H9 (cell line): ENCODE results near the gene SPTLC1. TPM values are rescaled to one million over a fixed set of nuclear protein-coding genes. Genes with fewer than 3 reads are reported as not detected.
"Not testable (repeated sequence)": the region's sequence is repeated elsewhere in the genome, so short reads cannot be mapped to it uniquely, and the experiment has no call there.

ENCODE experiments used
- DNase-seq: peaks from one replicate; pipeline ENCODE4 v3.0.0-alpha.2; 2017
- H2AFZ ChIP-seq: one replicate; pipeline ENCODE4 v1.6.1; 2013; ENCODE audit warnings: mild to moderate bottlenecking, low read length, control low read depth, moderate library complexity
- H2AK5ac ChIP-seq: 2 replicates; pipeline ENCODE4 v1.6.1; 2013; ENCODE audit warnings: low read length, control low read depth, mixed read lengths; ENCODE audit not compliant: insufficient read length
- H2BK120ac ChIP-seq: one replicate; pipeline ENCODE4 v1.6.1; 2013; ENCODE audit warnings: low read depth, mild to moderate bottlenecking, low read length, control low read depth, inconsistent platforms; ENCODE audit not compliant: poor library complexity, severe bottlenecking
- H2BK12ac ChIP-seq: 2 replicates; pipeline ENCODE4 v1.6.1; 2013; ENCODE audit warnings: low read length, control low read depth, mixed read lengths, low read depth; ENCODE audit not compliant: insufficient read length
- H2BK15ac ChIP-seq: 2 replicates; pipeline ENCODE4 v1.6.1; 2013; ENCODE audit warnings: low read depth, low read length, control low read depth
- H2BK20ac ChIP-seq: one replicate; pipeline ENCODE4 v1.6.1; 2013; ENCODE audit warnings: low read depth, mild to moderate bottlenecking, low read length, control low read depth, inconsistent platforms; ENCODE audit not compliant: poor library complexity, severe bottlenecking
- H2BK5ac ChIP-seq: 2 replicates; pipeline ENCODE4 v1.6.1; 2013; ENCODE audit warnings: low read length, control low read depth, mixed read lengths; ENCODE audit not compliant: insufficient read length
- H3K14ac ChIP-seq: 2 replicates; pipeline ENCODE4 v1.6.1; 2013; ENCODE audit warnings: low read length, control low read depth; ENCODE audit not compliant: insufficient read depth
- H3K18ac ChIP-seq: 2 replicates; pipeline ENCODE4 v1.6.1; 2013; ENCODE audit warnings: low read depth, mild to moderate bottlenecking, mixed read lengths, low read length, control low read depth; ENCODE audit not compliant: insufficient read length
- H3K23ac ChIP-seq: 2 replicates; pipeline ENCODE4 v1.6.1; 2013; ENCODE audit warnings: low read length, control low read depth, mixed read lengths, low read depth; ENCODE audit not compliant: insufficient read length
- H3K23me2 ChIP-seq: 2 replicates; pipeline ENCODE4 v1.6.1; 2013; ENCODE audit warnings: low read depth, mild to moderate bottlenecking, mixed read lengths, low read length, control low read depth; ENCODE audit not compliant: insufficient read length, poor library complexity, severe bottlenecking
- H3K27ac ChIP-seq: 2 replicates; pipeline ENCODE4 v1.5.1; 2013; ENCODE audit warnings: low read length, control low read depth, mixed read lengths, low read depth; ENCODE audit not compliant: insufficient read length
- H3K27me3 ChIP-seq: 2 replicates; pipeline ENCODE4 v1.6.1; 2013; ENCODE audit warnings: low read length, control low read depth, inconsistent platforms; ENCODE audit not compliant: insufficient read depth
- H3K4ac ChIP-seq: 2 replicates; pipeline ENCODE4 v1.6.1; 2013; ENCODE audit warnings: low read depth, mild to moderate bottlenecking, control low read depth, inconsistent platforms, low read length, moderate library complexity
- H3K4me1 ChIP-seq: 2 replicates; pipeline ENCODE4 v1.6.1; 2013; ENCODE audit warnings: low read length, control low read depth, inconsistent platforms; ENCODE audit not compliant: insufficient read depth
- H3K4me2 ChIP-seq: 2 replicates; pipeline ENCODE4 v1.6.1; 2013; ENCODE audit warnings: low read length, control low read depth, mixed read lengths; ENCODE audit not compliant: insufficient read length, insufficient read depth
- H3K56ac ChIP-seq: 2 replicates; pipeline ENCODE4 v1.6.1; 2013; ENCODE audit warnings: low read depth, mild to moderate bottlenecking, mixed read lengths, low read length, control low read depth; ENCODE audit not compliant: insufficient read length
- H3K79me1 ChIP-seq: 2 replicates; pipeline ENCODE4 v1.6.1; 2013; ENCODE audit warnings: low read depth, mild to moderate bottlenecking, moderate library complexity, low read length, control low read depth, inconsistent platforms; ENCODE audit not compliant: insufficient read depth, poor library complexity, severe bottlenecking
- H3K79me2 ChIP-seq: 2 replicates; pipeline ENCODE4 v1.6.1; 2013; ENCODE audit warnings: low read length, control low read depth, inconsistent platforms; ENCODE audit not compliant: insufficient read depth
- H3K9ac ChIP-seq: 2 replicates; pipeline ENCODE4 v1.6.1; 2013; ENCODE audit warnings: low read length, control low read depth, mixed read lengths; ENCODE audit not compliant: insufficient read length; ENCODE audit errors: extremely low read depth
- H3K9me3 ChIP-seq: one replicate; pipeline ENCODE4 v1.6.1; 2013; ENCODE audit warnings: low read depth, low read length, inconsistent platforms; ENCODE audit not compliant: control insufficient read depth
- H3T11ph ChIP-seq: one replicate; pipeline ENCODE4 v1.6.1; 2013; ENCODE audit warnings: mild to moderate bottlenecking, low read length, control low read depth, inconsistent platforms
- H4K20me1 ChIP-seq: one replicate; pipeline ENCODE4 v1.6.1; 2013; ENCODE audit not compliant: control insufficient read depth, insufficient read length, insufficient read depth
- H4K5ac ChIP-seq: 2 replicates; pipeline ENCODE4 v1.6.1; 2013; ENCODE audit warnings: low read depth, mild to moderate bottlenecking, mixed read lengths, low read length, control low read depth; ENCODE audit not compliant: insufficient read length
- H4K8ac ChIP-seq: replicated peaks from 2 replicates; pipeline ENCODE4 v1.6.1; 2013; ENCODE audit warnings: low read length, control low read depth, mixed read lengths, low read depth; ENCODE audit not compliant: insufficient read length
- H4K91ac ChIP-seq: 2 replicates; pipeline ENCODE4 v1.6.1; 2013; ENCODE audit warnings: low read depth, mild to moderate bottlenecking, moderate library complexity, mixed read lengths, low read length, control low read depth; ENCODE audit not compliant: insufficient read length
- H3K27ac Mint-ChIP-seq, 3 experiments: 2 replicates in 2 of 3; 3 replicates in 1 of 3; pipeline ENCODE4 v1.8.0; 2020 to 2021; ENCODE audit warnings: mixed read lengths in 3 of 3, mild to moderate bottlenecking in 1 of 3, moderate library complexity in 1 of 3
- H3K27me3 Mint-ChIP-seq: 2 replicates; pipeline ENCODE4 v1.8.0; 2021; ENCODE audit warnings: low read depth, mild to moderate bottlenecking, moderate library complexity, mixed read lengths
- H3K36me3 Mint-ChIP-seq, 3 experiments: 2 replicates in 2 of 3; 3 replicates in 1 of 3; pipeline ENCODE4 v1.8.0; 2020 to 2021; ENCODE audit warnings: low read depth in 3 of 3, mixed read lengths in 3 of 3; ENCODE audit not compliant: insufficient read depth in 1 of 3
- H3K4me1 Mint-ChIP-seq, 2 experiments: 2 replicates each; pipeline ENCODE4 v1.8.0; 2020; ENCODE audit warnings: mixed read lengths in 2 of 2
- H3K4me3 Mint-ChIP-seq, 2 experiments: 2 replicates in 1 of 2; 3 replicates in 1 of 2; pipeline ENCODE4 v1.8.0; 2020 to 2021; ENCODE audit warnings: mild to moderate bottlenecking in 2 of 2, mixed read lengths in 2 of 2, moderate library complexity in 1 of 2
- H3K9me3 Mint-ChIP-seq, 2 experiments: 2 replicates in 1 of 2; 3 replicates in 1 of 2; pipeline ENCODE4 v1.8.0; 2020; ENCODE audit warnings: mild to moderate bottlenecking in 2 of 2, mixed read lengths in 2 of 2, moderate library complexity in 1 of 2
- WGBS: extraction: QIAGEN DNeasy Blood & Tissue Kit; methylation state at CpG from one replicate; pipeline ENCODE4 v1.1.7; 2013; ENCODE audit warnings: missing lambda C conversion rate, low lambda C conversion rate, mixed read lengths; ENCODE audit not compliant: insufficient read length; ENCODE audit errors: extremely low coverage; 5-methylcytosine and 5-hydroxymethylcytosine counted together
- total RNA-seq: library from RNA; stranded (reverse); gene quantifications from 2 replicates; pipeline ENCODE4 v1.2.1, GENCODE V29; 2021
- TF ChIP-seq, protein P1 (sequence below): fragments of 200-600 bp; sonication (generic); conservative IDR thresholded peaks from 3 replicates; pipeline ENCODE4 v1.8.0; 2021; ENCODE audit warnings: antibody characterized with exemption, mild to moderate bottlenecking

SPTLC1 gene
- total RNA-seq, 1 experiment from 2014 or later: 73.5 TPM

DNA sequence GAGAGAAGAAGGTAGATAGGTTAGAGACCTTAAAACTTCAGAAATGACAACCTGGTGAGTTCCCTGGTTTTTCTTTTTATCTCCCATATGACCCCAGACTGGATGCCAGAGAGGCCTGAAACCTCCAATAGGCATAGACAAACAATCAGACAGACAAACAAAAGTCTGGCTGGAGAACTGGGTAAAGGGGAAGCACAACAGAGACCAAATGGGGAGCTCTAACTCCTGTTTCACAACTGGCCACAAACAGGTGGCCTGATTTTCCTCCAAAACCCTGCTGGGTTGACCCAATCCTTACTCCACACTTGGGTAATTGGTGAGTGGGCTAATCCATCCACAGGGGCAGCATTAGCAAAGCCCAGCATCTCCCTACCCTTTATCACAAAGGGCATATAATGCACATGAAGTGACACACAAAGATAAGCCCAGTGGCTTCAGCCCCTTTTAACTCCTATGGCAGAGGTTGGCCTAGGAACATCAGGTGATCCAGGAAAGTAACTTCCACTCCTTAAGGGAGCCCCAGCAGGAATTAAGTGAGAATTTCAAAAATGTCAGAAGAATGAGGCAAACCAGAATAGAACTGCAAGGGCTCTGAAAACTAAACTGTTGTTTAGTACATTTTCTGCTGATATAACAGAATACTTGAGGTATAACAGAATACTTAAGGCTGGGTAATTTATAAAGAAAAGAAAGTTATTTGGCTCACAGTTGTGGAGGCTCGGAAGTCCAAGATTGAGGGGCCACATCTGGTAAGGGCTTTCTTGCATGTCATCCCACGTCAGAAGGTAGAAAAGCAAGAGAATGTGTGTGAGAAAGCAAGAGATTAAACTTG lies 104.3 kb downstream of the SPTLC1 start:
- Histone ChIP-seq H3K79me1 (no peaks in the 10 kb centered on the region), H2BK120ac (no peak overlapping the region), H3K27me3 (no peaks in the 10 kb centered on the region), H3K4me2 (no peak overlapping the region), H3K9me3 (no peaks in the 10 kb centered on the region), H3K27ac (no peak overlapping the region), H4K20me1 (no peaks in the 10 kb centered on the region), H3K56ac (no peak overlapping the region), H2AK5ac (no peak overlapping the region), H4K8ac (no peak overlapping the region), H4K91ac (no peak overlapping the region), H3K79me2 (no peaks in the 10 kb centered on the region), H3K23ac (no peak overlapping the region), H2BK5ac (no peak overlapping the region), H3K14ac (no peak overlapping the region), H2BK15ac (no peak overlapping the region), H3K4ac (no peak overlapping the region), H3K4me1 (no peaks in the 10 kb centered on the region), H4K5ac (no peak overlapping the region), H3K18ac (no peak overlapping the region), H2BK12ac (no peak overlapping the region), H3T11ph (no peak overlapping the region), H2BK20ac (no peak overlapping the region), H2AFZ (no peak overlapping the region), H3K23me2 (no peaks in the 10 kb centered on the region), H3K9ac (no peak overlapping the region)
- no CpG with 5 or more reads among the region's 2 CpGs for WGBS
- no peak for DNase-seq
- H3K4me3 Mint-ChIP-seq: no peak overlapping the region
- no peaks in the 10 kb centered on the region for H3K36me3 Mint-ChIP-seq
- H3K27me3 Mint-ChIP-seq: no peaks in the 10 kb centered on the region
- H3K27ac Mint-ChIP-seq: no peak overlapping the region
- H3K9me3 Mint-ChIP-seq: no peaks in the 10 kb centered on the region
- TF ChIP-seq, protein P1, sequence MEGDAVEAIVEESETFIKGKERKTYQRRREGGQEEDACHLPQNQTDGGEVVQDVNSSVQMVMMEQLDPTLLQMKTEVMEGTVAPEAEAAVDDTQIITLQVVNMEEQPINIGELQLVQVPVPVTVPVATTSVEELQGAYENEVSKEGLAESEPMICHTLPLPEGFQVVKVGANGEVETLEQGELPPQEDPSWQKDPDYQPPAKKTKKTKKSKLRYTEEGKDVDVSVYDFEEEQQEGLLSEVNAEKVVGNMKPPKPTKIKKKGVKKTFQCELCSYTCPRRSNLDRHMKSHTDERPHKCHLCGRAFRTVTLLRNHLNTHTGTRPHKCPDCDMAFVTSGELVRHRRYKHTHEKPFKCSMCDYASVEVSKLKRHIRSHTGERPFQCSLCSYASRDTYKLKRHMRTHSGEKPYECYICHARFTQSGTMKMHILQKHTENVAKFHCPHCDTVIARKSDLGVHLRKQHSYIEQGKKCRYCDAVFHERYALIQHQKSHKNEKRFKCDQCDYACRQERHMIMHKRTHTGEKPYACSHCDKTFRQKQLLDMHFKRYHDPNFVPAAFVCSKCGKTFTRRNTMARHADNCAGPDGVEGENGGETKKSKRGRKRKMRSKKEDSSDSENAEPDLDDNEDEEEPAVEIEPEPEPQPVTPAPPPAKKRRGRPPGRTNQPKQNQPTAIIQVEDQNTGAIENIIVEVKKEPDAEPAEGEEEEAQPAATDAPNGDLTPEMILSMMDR: no peak
- H3K4me1 Mint-ChIP-seq: peaks cover 9 to 11% of the 10 kb centered on the region in 2 experiments

GRCh38 chr9:92010253-92010652 lies 105.0 kb downstream of the SPTLC1 start:
- H3K4ac ChIP-seq, H4K91ac ChIP-seq, H2BK15ac ChIP-seq, H3K36me3 Mint-ChIP-seq, H3K23me2 ChIP-seq, H3T11ph ChIP-seq, H2AK5ac ChIP-seq, DNase-seq, H2BK120ac ChIP-seq, H4K8ac ChIP-seq, H3K18ac ChIP-seq, H2BK12ac ChIP-seq, H3K14ac ChIP-seq, H4K20me1 ChIP-seq, H3K27ac Mint-ChIP-seq, H3K79me2 ChIP-seq, H3K9ac ChIP-seq, H3K79me1 ChIP-seq, H3K23ac ChIP-seq, H3K27me3 ChIP-seq, H3K9me3 ChIP-seq, H3K4me2 ChIP-seq, H2BK5ac ChIP-seq, H3K4me3 Mint-ChIP-seq, H3K27ac ChIP-seq, H3K4me1 ChIP-seq, H2AFZ ChIP-seq, H2BK20ac ChIP-seq, H3K27me3 Mint-ChIP-seq, H4K5ac ChIP-seq, H3K56ac ChIP-seq, H3K9me3 Mint-ChIP-seq: not testable (repeated sequence)
- no CpG with 5 or more reads among the region's 8 CpGs for WGBS
- H3K4me1 Mint-ChIP-seq: peaks cover 9 to 11% of the 10 kb centered on the region in 2 experiments
